ENCODE measurements around the gene FAM53A. TPM values are rescaled to one million over a fixed set of nuclear protein-coding genes. Genes with fewer than 3 reads are reported as not detected.

The FAM53A gene
- total and polyA plus RNA-seq, 2 experiments from 2014 or later, result 4.7 to 6.8 TPM

DNA sequence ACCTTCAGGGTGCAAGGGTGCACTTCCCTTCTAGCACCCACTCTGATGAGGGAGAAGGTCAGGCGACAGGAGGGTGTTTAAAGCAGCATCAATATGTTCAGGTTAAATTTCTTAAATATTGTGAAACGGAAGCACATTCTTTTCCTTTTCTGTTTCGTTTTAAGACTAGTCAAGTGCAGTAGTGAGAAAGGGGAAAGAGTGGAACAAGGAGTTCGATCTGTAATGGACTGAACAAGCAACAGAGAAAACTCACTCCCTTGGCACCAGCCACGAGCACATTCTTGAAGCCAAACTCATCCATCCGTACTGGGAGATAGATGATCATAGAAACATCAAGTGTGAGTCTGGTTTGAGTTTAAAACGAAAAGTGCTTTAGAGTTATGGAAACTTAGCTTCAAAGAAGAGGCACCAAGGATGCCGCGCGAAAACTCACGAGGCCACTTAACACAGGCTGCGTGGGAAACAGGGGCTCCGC, 815 bp downstream of the FAM53A start:
- peak; percentile 51 for DNase-seq (ENCODE audit: low spot score)

DNA sequence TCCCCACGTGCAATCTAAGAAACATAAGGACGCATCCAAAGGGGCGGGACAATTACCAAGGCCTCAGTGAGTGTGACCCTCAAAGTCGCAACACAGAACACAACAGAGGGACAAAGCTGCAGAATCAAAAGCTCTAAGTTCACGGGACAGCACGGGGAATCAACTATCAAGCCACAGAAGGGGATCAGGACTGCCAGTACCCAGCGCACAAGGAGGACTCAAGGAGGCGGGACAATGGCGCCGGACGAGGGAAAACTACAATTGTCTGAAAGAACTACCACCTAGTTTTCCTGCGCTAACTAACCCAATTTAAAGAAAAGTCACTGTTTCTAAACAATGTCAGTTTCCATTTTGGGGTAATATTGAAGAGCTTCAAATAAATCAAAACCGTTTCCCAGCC, 1.3 kb downstream of the FAM53A start:
- H2AFZ ChIP-seq, result no peak overlapping the region
- no peaks in the 10 kb centered on the region for H3K79me2 ChIP-seq
- H3K4me3 ChIP-seq, result no peak overlapping the region
- no peaks in the 10 kb centered on the region for H3K36me3 ChIP-seq (replicated peaks; ENCODE audit: insufficient read depth, low read depth)
- H3K4me2 ChIP-seq, result peak overlapping the region; percentile 96
- H3K27me3 ChIP-seq, result no peaks in the 10 kb centered on the region
- H3K27ac ChIP-seq, result peak overlapping the region; percentile 65
- TF ChIP-seq EZH2phosphoT487 (IDR thresholded peaks at IDR 0.05; ENCODE audit: low read depth, severe bottlenecking, unreplicated experiment), result no peak
- no peak for TF ChIP-seq EZH2 (IDR thresholded peaks at IDR 0.05; ENCODE audit: borderline replicate concordance)
- TF ChIP-seq, protein P1, sequence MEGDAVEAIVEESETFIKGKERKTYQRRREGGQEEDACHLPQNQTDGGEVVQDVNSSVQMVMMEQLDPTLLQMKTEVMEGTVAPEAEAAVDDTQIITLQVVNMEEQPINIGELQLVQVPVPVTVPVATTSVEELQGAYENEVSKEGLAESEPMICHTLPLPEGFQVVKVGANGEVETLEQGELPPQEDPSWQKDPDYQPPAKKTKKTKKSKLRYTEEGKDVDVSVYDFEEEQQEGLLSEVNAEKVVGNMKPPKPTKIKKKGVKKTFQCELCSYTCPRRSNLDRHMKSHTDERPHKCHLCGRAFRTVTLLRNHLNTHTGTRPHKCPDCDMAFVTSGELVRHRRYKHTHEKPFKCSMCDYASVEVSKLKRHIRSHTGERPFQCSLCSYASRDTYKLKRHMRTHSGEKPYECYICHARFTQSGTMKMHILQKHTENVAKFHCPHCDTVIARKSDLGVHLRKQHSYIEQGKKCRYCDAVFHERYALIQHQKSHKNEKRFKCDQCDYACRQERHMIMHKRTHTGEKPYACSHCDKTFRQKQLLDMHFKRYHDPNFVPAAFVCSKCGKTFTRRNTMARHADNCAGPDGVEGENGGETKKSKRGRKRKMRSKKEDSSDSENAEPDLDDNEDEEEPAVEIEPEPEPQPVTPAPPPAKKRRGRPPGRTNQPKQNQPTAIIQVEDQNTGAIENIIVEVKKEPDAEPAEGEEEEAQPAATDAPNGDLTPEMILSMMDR (IDR thresholded peaks at IDR 0.05; ENCODE audit: poor library complexity), result no peak
- H3K9me3 ChIP-seq (ENCODE audit: low read depth), result no peaks in the 10 kb centered on the region
- no peaks in the 10 kb centered on the region for H4K20me1 ChIP-seq (ENCODE audit: insufficient read depth, poor library complexity, severe bottlenecking)
- WGBS (ENCODE audit: low lambda C conversion rate, missing lambda C conversion rate), result 90% methylated on average over 13 of the region's 13 CpGs
- DNase-seq (ENCODE audit: low spot score), result no peak
- no peaks in the 10 kb centered on the region for H3K4me1 ChIP-seq (ENCODE audit: insufficient read depth)
- H3K9me2 ChIP-seq (replicated peaks; ENCODE audit: insufficient read depth), result no peaks in the 10 kb centered on the region

More for the DNA sequence above, 815 bp downstream of the FAM53A start:
- no peaks in the 10 kb centered on the region for H3K36me3 ChIP-seq (replicated peaks; ENCODE audit: insufficient read depth, low read depth)
- TF ChIP-seq EZH2 (IDR thresholded peaks at IDR 0.05; ENCODE audit: borderline replicate concordance) (no peak), EZH2phosphoT487 (IDR thresholded peaks at IDR 0.05; ENCODE audit: low read depth, severe bottlenecking, unreplicated experiment) (no peak)
- TF ChIP-seq, protein P1 (IDR thresholded peaks at IDR 0.05; ENCODE audit: poor library complexity), result no peak
- H3K9me2 ChIP-seq (replicated peaks; ENCODE audit: insufficient read depth), result no peaks in the 10 kb centered on the region
- H3K4me2 ChIP-seq, result peak overlapping the region; percentile 96
- no peaks in the 10 kb centered on the region for H3K9me3 ChIP-seq (ENCODE audit: low read depth)
- peak overlapping the region; percentile 91 for H2AFZ ChIP-seq
- no peaks in the 10 kb centered on the region for H3K79me2 ChIP-seq
- no peaks in the 10 kb centered on the region for H4K20me1 ChIP-seq (ENCODE audit: insufficient read depth, poor library complexity, severe bottlenecking)
- H3K27ac ChIP-seq, result peak overlapping the region; percentile 65
- H3K27me3 ChIP-seq, result no peaks in the 10 kb centered on the region
- H3K4me1 ChIP-seq (ENCODE audit: insufficient read depth), result no peaks in the 10 kb centered on the region
- H3K4me3 ChIP-seq, result peak overlapping the region; percentile 72
- WGBS (ENCODE audit: low lambda C conversion rate, missing lambda C conversion rate), result 20% methylated on average over 13 of the region's 13 CpGs

GRCh38 chr4:1678244-1678643, 5.9 kb downstream of the FAM53A start:
- no peak for DNase-seq (ENCODE audit: low spot score)
- TF ChIP-seq EZH2 (IDR thresholded peaks at IDR 0.05; ENCODE audit: borderline replicate concordance) (no peak), EZH2phosphoT487 (IDR thresholded peaks at IDR 0.05; ENCODE audit: low read depth, severe bottlenecking, unreplicated experiment) (no peak)
- TF ChIP-seq, protein P1 (IDR thresholded peaks at IDR 0.05; ENCODE audit: poor library complexity), result no peak
- no peaks in the 10 kb centered on the region for H3K9me3 ChIP-seq (ENCODE audit: low read depth)
- 67% methylated on average over 5 of the region's 5 CpGs for WGBS (ENCODE audit: low lambda C conversion rate, missing lambda C conversion rate)
- no peak overlapping the region for H3K4me3 ChIP-seq
- H3K4me1 ChIP-seq (ENCODE audit: insufficient read depth), result no peaks in the 10 kb centered on the region
- no peaks in the 10 kb centered on the region for H4K20me1 ChIP-seq (ENCODE audit: insufficient read depth, poor library complexity, severe bottlenecking)
- no peaks in the 10 kb centered on the region for H3K79me2 ChIP-seq
- H3K36me3 ChIP-seq (replicated peaks; ENCODE audit: insufficient read depth, low read depth), result no peaks in the 10 kb centered on the region
- H3K27me3 ChIP-seq, result no peaks in the 10 kb centered on the region
- no peaks in the 10 kb centered on the region for H3K9me2 ChIP-seq (replicated peaks; ENCODE audit: insufficient read depth)
- no peak overlapping the region for H3K4me2 ChIP-seq
- H2AFZ ChIP-seq, result no peak overlapping the region
- no peak overlapping the region for H3K27ac ChIP-seq
